ENCODE measurements around the gene COL6A1.

The COL6A1 gene

GRCh38 chr21:46011267-46011967, 29.8 kb downstream of the COL6A1 start:
- no peaks in the 10 kb centered on the region; the same call in none of the 2 replicates for H3K9me3 ChIP-seq

GRCh38 chr21:46012154-46012553, 30.6 kb downstream of the COL6A1 start:
- no peak for DNase-seq
- no peak for TF ChIP-seq CTCF (IDR thresholded peaks at IDR 0.05; ENCODE audit: low read depth, low read length)
- no peaks in the 10 kb centered on the region for H3K27me3 ChIP-seq
- H3K4me3 ChIP-seq (ENCODE audit: low read depth, low read length), result no peak overlapping the region
- no peaks in the 10 kb centered on the region for H3K9me3 ChIP-seq
- H3K4me1 ChIP-seq, result no peaks in the 10 kb centered on the region
- H3K36me3 ChIP-seq, result no peaks in the 10 kb centered on the region

More at GRCh38 chr21:46011267-46011967, 29.8 kb downstream of the COL6A1 start:
- no peak overlapping the region for H3K4me3 ChIP-seq (ENCODE audit: low read depth, low read length)
- H3K36me3 ChIP-seq, result no peaks in the 10 kb centered on the region
- no peaks in the 10 kb centered on the region for H3K4me1 ChIP-seq
- no peak for DNase-seq
- H3K27me3 ChIP-seq, result no peaks in the 10 kb centered on the region
- no peak for TF ChIP-seq CTCF (IDR thresholded peaks at IDR 0.05; ENCODE audit: low read depth, low read length)

- H3K36me3 ChIP-seq, result no peaks in the 10 kb centered on the region
- DNase-seq, result no peak
These were observed 33.3 kb downstream of the COL6A1 start for GRCh38 chr21:46014828-46015227.

GRCh38 chr21:46017148-46017547, 35.6 kb downstream of the COL6A1 start:
- no peaks in the 10 kb centered on the region for H3K27me3 ChIP-seq
- no peak for DNase-seq

More at GRCh38 chr21:46014828-46015227, 33.3 kb downstream of the COL6A1 start:
- Histone ChIP-seq H3K4me1 (no peaks in the 10 kb centered on the region), H3K9me3 (0 out of 2 replicates have a peak, but pooled peaks cover 3% of the 10 kb centered on the region), H3K4me3 (ENCODE audit: low read depth, low read length) (no peak overlapping the region), H3K27me3 (no peaks in the 10 kb centered on the region)
- TF ChIP-seq CTCF (IDR thresholded peaks at IDR 0.05; ENCODE audit: low read depth, low read length), result no peak

GRCh38 chr21:46017695-46018094, 36.1 kb downstream of the COL6A1 start:
- no peak overlapping the region for H3K4me3 ChIP-seq (ENCODE audit: low read depth, low read length)

More at GRCh38 chr21:46017148-46017547, 35.6 kb downstream of the COL6A1 start:
- Histone ChIP-seq H3K4me3 (ENCODE audit: low read depth, low read length) (no peak overlapping the region), H3K36me3 (no peaks in the 10 kb centered on the region), H3K9me3 (0 out of 2 replicates have a peak, but pooled peaks cover 3% of the 10 kb centered on the region), H3K4me1 (no peaks in the 10 kb centered on the region)
- TF ChIP-seq CTCF (IDR thresholded peaks at IDR 0.05; ENCODE audit: low read depth, low read length), result no peak

More at GRCh38 chr21:46017695-46018094, 36.1 kb downstream of the COL6A1 start:
- Histone ChIP-seq H3K4me1 (no peaks in the 10 kb centered on the region), H3K9me3 (peaks cover 3% of the 10 kb centered on the region; the same call in 1 of the 2 replicates), H3K36me3 (no peaks in the 10 kb centered on the region), H3K27me3 (no peaks in the 10 kb centered on the region)
- TF ChIP-seq CTCF (IDR thresholded peaks at IDR 0.05; ENCODE audit: low read depth, low read length), result no peak
- DNase-seq, result no peak
